ENCODE data around the gene AKIRIN2. TPM values are rescaled to one million over a fixed set of nuclear protein-coding genes. Genes with fewer than 3 reads are reported as not detected.

AKIRIN2 gene
- total and polyA plus RNA-seq, 10 of the 15 experiments (the other 5 are each of a cell fraction or from before 2014, with no cell fraction given), result 12.7 to 82.2 (median 42.6) TPM

GRCh38 chr6:87724983-87725811 lies 23.2 kb upstream of the AKIRIN2 start:
- POLR2A ChIA-PET, result interaction anchor here (1.0 to 1.2 kb wide), 2 partner anchors 20 to 27 kb away, joined by 4 read pairs; no protein-coding TSS in a partner anchor
- no peak overlapping the region for H2AFZ ChIP-seq (ENCODE audit: control insufficient read depth, low read depth, low read length)
- no peaks in the 10 kb centered on the region for H3K27me3 ChIP-seq (replicated peaks in 1 of 2; ENCODE audit: control insufficient read depth in 2 of 2, insufficient read depth in 2 of 2, low read length in 1 of 2)
- H4K20me1 ChIP-seq (ENCODE audit: control insufficient read depth, insufficient read depth), result no peaks in the 10 kb centered on the region
- peaks cover 47% of the 10 kb centered on the region for H3K4me1 ChIP-seq (ENCODE audit: control insufficient read depth, insufficient read depth, low read length)
- BruUV-seq (replicated peaks), result no TSS peak
- FAIRE-seq (peak; percentile 78), DNase-seq (ENCODE audit: low read depth, low spot score) (peak; percentile 92), ATAC-seq (peak; percentile 83)
- peak overlapping the region; percentile 75 for H3K4me2 ChIP-seq (ENCODE audit: control insufficient read depth, insufficient read depth)
- no peaks in the 10 kb centered on the region for H3K36me3 ChIP-seq (ENCODE audit: control insufficient read depth in 2 of 2, insufficient read depth in 2 of 2, low read length in 1 of 2)
- peak overlapping the region; percentile 45 for H3K9ac ChIP-seq (ENCODE audit: control insufficient read depth, insufficient read depth, low read length)
- SMC1A ChIA-PET (ENCODE audit: uncharacterized antibody, unreplicated experiment), result interaction anchor here (0.9 to 4.2 kb wide), 10 partner anchors 12 to 180 kb away, joined by 3 to 36 read pairs (median 5); no protein-coding TSS in a partner anchor
- no peaks in the 10 kb centered on the region for H3K79me2 ChIP-seq (ENCODE audit: control insufficient read depth, insufficient read depth, low read length)
- RAD21 ChIA-PET (ENCODE audit: unreplicated experiment), result interaction anchor here (1.0 to 1.7 kb wide), 9 partner anchors 22 to 248 kb away, joined by 3 to 15 read pairs (median 4); no protein-coding TSS in a partner anchor
- CTCF ChIA-PET, result interaction anchor here (0.7 to 2.1 kb wide), 4 partner anchors 8 to 153 kb away, joined by 3 to 10 read pairs (median 4); no protein-coding TSS in a partner anchor
- WGBS (ENCODE audit: insufficient coverage, insufficient replicate concordance, low lambda C conversion rate, missing lambda C conversion rate), result 5% methylated on average over 4 of the region's 4 CpGs
- peak overlapping the region; percentile 48; the same call in 1 of the 2 replicates for H3K4me3 ChIP-seq
- intact Hi-C loops (cut with micrococcal nuclease; ENCODE audit: unreplicated experiment) (loop anchor here (2.0 kb wide), 1 partner anchor 72 kb away; no protein-coding TSS in a partner anchor), in situ Hi-C loops (cut with MboI) (no loop called here)
- H3K27ac ChIP-seq (ENCODE audit: control insufficient read depth, insufficient read depth), result peak overlapping the region; percentile 92
- H3K9me3 ChIP-seq (replicated peaks; ENCODE audit: control insufficient read depth, insufficient read depth, low read length), result no peaks in the 10 kb centered on the region
- no peak for TF ChIP-seq POU2F2 (IDR thresholded peaks at IDR 0.05; ENCODE audit: borderline replicate concordance, low read depth, low read length)
- TF ChIP-seq BHLHE40 (IDR thresholded peaks at IDR 0.05; ENCODE audit: borderline replicate concordance in 1 of 2, low read depth in 2 of 2, low read length in 1 of 2), result peak; percentile 53 to 70; a peak in 2 of 4 replicates
- TF ChIP-seq GABPA (IDR thresholded peaks at IDR 0.05; ENCODE audit: low read depth), result 0 out of 2 replicates have a peak, but pooled peaks have one; percentile 36
- peak; percentile 68 for TF ChIP-seq POLR2AphosphoS5 (IDR thresholded peaks at IDR 0.05; ENCODE audit: low read length)
- TF ChIP-seq KAT2A (conservative IDR thresholded peaks at IDR 0.05; ENCODE audit: control insufficient read depth, low read depth, low read length), result no peak
- TF ChIP-seq EP300 (IDR thresholded peaks at IDR 0.05; ENCODE audit: borderline replicate concordance in 1 of 2, control insufficient read depth in 1 of 2, low read depth in 2 of 2, low read length in 2 of 2), result peak; percentile 60 to 75; a peak in 2 of 4 replicates
- peak; percentile 73 for TF ChIP-seq MTA3 (IDR thresholded peaks at IDR 0.05; ENCODE audit: borderline replicate concordance, low read length)
- TF ChIP-seq, protein P1, sequence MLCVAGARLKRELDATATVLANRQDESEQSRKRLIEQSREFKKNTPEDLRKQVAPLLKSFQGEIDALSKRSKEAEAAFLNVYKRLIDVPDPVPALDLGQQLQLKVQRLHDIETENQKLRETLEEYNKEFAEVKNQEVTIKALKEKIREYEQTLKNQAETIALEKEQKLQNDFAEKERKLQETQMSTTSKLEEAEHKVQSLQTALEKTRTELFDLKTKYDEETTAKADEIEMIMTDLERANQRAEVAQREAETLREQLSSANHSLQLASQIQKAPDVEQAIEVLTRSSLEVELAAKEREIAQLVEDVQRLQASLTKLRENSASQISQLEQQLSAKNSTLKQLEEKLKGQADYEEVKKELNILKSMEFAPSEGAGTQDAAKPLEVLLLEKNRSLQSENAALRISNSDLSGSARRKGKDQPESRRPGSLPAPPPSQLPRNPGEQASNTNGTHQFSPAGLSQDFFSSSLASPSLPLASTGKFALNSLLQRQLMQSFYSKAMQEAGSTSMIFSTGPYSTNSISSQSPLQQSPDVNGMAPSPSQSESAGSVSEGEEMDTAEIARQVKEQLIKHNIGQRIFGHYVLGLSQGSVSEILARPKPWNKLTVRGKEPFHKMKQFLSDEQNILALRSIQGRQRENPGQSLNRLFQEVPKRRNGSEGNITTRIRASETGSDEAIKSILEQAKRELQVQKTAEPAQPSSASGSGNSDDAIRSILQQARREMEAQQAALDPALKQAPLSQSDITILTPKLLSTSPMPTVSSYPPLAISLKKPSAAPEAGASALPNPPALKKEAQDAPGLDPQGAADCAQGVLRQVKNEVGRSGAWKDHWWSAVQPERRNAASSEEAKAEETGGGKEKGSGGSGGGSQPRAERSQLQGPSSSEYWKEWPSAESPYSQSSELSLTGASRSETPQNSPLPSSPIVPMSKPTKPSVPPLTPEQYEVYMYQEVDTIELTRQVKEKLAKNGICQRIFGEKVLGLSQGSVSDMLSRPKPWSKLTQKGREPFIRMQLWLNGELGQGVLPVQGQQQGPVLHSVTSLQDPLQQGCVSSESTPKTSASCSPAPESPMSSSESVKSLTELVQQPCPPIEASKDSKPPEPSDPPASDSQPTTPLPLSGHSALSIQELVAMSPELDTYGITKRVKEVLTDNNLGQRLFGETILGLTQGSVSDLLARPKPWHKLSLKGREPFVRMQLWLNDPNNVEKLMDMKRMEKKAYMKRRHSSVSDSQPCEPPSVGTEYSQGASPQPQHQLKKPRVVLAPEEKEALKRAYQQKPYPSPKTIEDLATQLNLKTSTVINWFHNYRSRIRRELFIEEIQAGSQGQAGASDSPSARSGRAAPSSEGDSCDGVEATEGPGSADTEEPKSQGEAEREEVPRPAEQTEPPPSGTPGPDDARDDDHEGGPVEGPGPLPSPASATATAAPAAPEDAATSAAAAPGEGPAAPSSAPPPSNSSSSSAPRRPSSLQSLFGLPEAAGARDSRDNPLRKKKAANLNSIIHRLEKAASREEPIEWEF (IDR thresholded peaks at IDR 0.05; ENCODE audit: insufficient replicate concordance, low read depth, low read length), result no peak
- TF ChIP-seq, protein P2, sequence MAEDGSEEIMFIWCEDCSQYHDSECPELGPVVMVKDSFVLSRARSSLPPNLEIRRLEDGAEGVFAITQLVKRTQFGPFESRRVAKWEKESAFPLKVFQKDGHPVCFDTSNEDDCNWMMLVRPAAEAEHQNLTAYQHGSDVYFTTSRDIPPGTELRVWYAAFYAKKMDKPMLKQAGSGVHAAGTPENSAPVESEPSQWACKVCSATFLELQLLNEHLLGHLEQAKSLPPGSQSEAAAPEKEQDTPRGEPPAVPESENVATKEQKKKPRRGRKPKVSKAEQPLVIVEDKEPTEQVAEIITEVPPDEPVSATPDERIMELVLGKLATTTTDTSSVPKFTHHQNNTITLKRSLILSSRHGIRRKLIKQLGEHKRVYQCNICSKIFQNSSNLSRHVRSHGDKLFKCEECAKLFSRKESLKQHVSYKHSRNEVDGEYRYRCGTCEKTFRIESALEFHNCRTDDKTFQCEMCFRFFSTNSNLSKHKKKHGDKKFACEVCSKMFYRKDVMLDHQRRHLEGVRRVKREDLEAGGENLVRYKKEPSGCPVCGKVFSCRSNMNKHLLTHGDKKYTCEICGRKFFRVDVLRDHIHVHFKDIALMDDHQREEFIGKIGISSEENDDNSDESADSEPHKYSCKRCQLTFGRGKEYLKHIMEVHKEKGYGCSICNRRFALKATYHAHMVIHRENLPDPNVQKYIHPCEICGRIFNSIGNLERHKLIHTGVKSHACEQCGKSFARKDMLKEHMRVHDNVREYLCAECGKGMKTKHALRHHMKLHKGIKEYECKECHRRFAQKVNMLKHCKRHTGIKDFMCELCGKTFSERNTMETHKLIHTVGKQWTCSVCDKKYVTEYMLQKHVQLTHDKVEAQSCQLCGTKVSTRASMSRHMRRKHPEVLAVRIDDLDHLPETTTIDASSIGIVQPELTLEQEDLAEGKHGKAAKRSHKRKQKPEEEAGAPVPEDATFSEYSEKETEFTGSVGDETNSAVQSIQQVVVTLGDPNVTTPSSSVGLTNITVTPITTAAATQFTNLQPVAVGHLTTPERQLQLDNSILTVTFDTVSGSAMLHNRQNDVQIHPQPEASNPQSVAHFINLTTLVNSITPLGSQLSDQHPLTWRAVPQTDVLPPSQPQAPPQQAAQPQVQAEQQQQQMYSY (CRISPR knock-in tag; IDR thresholded peaks at IDR 0.05), result no peak
- no peak for TF ChIP-seq SPI1 (IDR thresholded peaks at IDR 0.05; ENCODE audit: borderline replicate concordance, insufficient read depth, low read depth, low read length)
- TF ChIP-seq RCOR1 (conservative IDR thresholded peaks at IDR 0.05; ENCODE audit: low read depth, low read length), result no peak
- TF ChIP-seq BMI1 (IDR thresholded peaks at IDR 0.05; ENCODE audit: borderline replicate concordance), result no peak

Data from GM12878 (cell line).